ENCODE measurements around the gene RBSN.

The RBSN gene

DNA sequence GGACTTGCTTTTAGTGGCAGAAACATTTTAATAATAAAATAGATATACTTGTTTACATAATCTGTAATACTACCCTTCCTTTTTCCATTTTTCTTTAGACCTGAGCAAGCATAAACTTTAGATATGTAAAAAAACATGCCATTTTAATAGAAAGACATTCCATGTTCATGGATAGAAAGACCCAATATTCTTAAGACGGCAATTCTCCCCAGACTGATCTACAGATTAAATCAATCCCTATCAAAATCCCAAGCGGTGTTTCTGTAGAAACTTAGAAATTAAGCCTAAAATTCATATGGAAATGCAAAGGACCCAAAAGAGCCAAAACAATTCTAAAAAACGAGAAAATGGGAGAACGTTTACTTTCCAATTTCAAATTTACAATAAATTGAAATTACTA, 45.4 kb downstream of the RBSN start:
- peaks cover 65% of the 10 kb centered on the region for H3K36me3 ChIP-seq (ENCODE audit: insufficient read depth, low read length)

DNA sequence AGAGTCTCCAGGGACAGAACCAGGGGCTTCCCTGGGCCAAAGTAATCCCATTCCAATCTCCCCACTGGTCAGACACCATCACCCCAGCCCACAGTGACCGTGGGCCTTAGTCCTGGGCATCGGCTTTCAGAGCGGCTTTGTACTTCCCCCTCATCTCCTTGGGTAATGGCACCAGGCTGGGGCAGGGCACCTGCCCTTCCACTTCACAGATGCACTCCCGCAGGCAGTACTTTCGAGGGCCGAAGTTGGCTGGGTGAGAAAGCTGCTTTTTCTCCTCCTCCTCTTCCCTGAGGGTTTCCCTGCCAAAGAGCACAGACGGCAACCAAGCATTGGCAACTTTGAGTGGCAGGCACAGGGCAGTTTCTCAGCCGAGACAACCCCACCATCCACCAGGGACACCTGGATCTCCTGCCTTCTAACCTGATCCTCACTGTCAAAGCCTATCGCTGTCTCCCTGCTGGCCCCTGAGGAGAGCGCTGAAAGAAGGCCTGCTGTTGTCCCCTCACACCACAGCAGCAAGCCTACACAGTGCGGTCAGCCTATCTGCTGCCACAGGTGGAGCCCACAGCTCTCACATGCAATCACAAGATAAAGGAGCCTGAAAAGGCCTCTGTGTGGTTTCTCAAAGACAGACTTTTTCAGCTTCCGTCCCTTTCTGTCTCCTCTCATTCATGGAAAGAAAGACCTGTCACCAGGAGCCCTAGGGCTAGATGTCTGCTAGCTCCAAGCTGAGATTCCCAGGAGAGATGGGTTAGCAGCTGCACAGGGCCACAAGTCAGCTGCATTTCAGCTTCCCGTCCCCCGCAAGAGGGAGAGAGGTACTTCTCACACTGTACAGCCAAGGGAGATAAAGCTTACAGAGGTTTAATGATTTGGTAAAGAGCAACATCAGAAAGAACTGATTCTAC, 46.4 kb downstream of the RBSN start:
- Histone ChIP-seq H3K9me3 (replicated peaks; ENCODE audit: low read length) (no peaks in the 10 kb centered on the region), H3K27me3 (ENCODE audit: control insufficient read depth, insufficient read depth, low read length) (no peaks in the 10 kb centered on the region), H3K4me2 (ENCODE audit: low read length) (no peak overlapping the region), H3K4me3 (ENCODE audit: low read length) (no peak overlapping the region), H3K4me1 (ENCODE audit: control insufficient read depth, insufficient read depth, low read length) (peaks cover 7% of the 10 kb centered on the region), H3K36me3 (ENCODE audit: insufficient read depth, low read length) (peaks cover 67% of the 10 kb centered on the region), H3K9ac (ENCODE audit: low read depth, low read length) (no peak overlapping the region)

More for the DNA sequence above, 45.4 kb downstream of the RBSN start:
- Histone ChIP-seq H3K9ac (ENCODE audit: low read depth, low read length) (no peak overlapping the region), H3K4me1 (ENCODE audit: control insufficient read depth, insufficient read depth, low read length) (peaks cover 7% of the 10 kb centered on the region), H3K4me2 (ENCODE audit: low read length) (no peak overlapping the region), H3K27me3 (ENCODE audit: control insufficient read depth, insufficient read depth, low read length) (no peaks in the 10 kb centered on the region), H3K4me3 (ENCODE audit: low read length) (no peak overlapping the region), H3K9me3 (replicated peaks; ENCODE audit: low read length) (no peaks in the 10 kb centered on the region)

DNA sequence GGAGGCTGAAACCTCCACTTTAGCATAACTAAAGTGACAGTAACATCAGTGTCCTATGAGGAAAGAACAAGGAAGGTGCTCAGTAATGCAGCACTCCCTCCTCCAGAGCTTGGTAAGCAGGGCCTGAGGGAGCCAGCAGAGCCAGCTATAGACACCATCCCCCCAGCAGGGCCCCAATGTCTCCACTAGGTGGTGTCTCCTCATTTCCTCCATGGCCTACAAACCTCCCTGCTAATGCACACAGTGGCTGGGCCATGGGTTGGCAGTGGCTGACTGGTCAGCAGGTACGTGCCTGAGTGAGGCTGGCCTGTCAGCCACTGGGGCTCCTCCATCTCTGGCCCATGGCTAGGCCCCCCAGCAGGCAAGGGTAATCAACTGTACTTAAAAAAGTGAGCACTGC, 47.4 kb downstream of the RBSN start:
- Histone ChIP-seq H3K27me3 (ENCODE audit: control insufficient read depth, insufficient read depth, low read length) (no peaks in the 10 kb centered on the region), H3K4me2 (ENCODE audit: low read length) (no peak overlapping the region), H3K36me3 (ENCODE audit: insufficient read depth, low read length) (peaks cover 68% of the 10 kb centered on the region), H3K9me3 (replicated peaks; ENCODE audit: low read length) (no peaks in the 10 kb centered on the region), H3K4me1 (ENCODE audit: control insufficient read depth, insufficient read depth, low read length) (peaks cover 7% of the 10 kb centered on the region), H3K4me3 (ENCODE audit: low read length) (no peak overlapping the region), H3K9ac (ENCODE audit: low read depth, low read length) (no peak overlapping the region)

DNA sequence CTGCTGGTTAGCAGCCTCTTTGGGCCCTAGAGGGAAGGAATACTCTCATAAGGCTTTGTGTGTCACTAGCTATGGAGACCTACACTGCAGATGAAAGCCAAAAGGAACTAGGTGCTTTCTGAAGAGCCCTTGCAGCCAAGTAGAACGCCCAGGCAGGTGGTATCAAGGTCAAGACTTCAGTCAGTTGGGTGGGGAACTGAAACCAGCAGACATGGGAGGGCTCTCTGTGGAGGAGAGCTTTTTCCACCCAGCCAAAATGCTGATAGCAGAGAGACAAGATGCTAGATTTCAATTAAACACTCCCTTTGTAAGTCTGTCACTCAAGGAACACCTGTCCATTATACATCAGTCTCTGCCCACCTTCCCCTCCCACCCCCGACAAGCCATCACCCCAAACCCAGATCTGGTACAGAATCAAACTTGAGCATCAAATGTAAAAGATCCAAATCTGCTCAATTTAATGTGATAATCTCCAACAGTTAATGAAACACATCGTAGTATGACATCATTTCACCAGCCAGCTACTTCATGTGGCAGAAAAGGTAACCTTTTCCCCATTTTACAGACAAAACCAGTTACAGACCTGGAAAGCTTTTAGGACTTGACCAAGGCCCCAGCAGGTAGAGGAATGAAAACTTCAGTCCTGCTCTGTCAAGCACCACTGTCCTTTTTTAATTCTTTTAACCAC, 48.4 kb downstream of the RBSN start:
- no peaks in the 10 kb centered on the region for H3K27me3 ChIP-seq (ENCODE audit: control insufficient read depth, insufficient read depth, low read length)
- no peak overlapping the region for H3K4me2 ChIP-seq (ENCODE audit: low read length)
- peaks cover 7% of the 10 kb centered on the region for H3K4me1 ChIP-seq (ENCODE audit: control insufficient read depth, insufficient read depth, low read length)
- H3K9me3 ChIP-seq (replicated peaks; ENCODE audit: low read length) = no peaks in the 10 kb centered on the region
- H3K9ac ChIP-seq (ENCODE audit: low read depth, low read length) = no peak overlapping the region
- H3K4me3 ChIP-seq (ENCODE audit: low read length) = no peak overlapping the region
- peaks cover 73% of the 10 kb centered on the region for H3K36me3 ChIP-seq (ENCODE audit: insufficient read depth, low read length)

DNA sequence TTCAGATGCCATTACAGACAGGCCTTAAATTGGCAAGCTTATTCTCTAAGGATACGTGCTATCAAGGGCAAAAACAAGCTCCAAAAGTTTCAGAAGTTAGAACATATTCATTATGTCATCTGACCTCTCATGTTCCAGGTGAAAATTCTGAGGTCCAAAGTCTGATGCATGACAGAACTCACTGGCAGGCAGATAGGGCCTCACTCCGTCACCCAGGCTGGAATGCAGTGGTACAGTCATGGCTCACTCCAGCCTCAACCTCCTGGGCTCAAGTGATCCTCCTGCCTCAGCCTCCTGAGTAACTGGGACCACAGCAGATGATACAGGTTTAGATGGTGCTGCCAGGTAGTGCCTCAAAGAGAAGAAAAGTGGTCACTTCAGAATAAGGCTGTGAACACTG, 49.4 kb downstream of the RBSN start:
- Histone ChIP-seq H3K36me3 (ENCODE audit: insufficient read depth, low read length) (peaks cover 81% of the 10 kb centered on the region), H3K9me3 (replicated peaks; ENCODE audit: low read length) (no peaks in the 10 kb centered on the region), H3K4me3 (ENCODE audit: low read length) (no peak overlapping the region), H3K27me3 (ENCODE audit: control insufficient read depth, insufficient read depth, low read length) (no peaks in the 10 kb centered on the region), H3K4me1 (ENCODE audit: control insufficient read depth, insufficient read depth, low read length) (no peaks in the 10 kb centered on the region), H3K4me2 (ENCODE audit: low read length) (no peak overlapping the region), H3K9ac (ENCODE audit: low read depth, low read length) (no peak overlapping the region)

DNA sequence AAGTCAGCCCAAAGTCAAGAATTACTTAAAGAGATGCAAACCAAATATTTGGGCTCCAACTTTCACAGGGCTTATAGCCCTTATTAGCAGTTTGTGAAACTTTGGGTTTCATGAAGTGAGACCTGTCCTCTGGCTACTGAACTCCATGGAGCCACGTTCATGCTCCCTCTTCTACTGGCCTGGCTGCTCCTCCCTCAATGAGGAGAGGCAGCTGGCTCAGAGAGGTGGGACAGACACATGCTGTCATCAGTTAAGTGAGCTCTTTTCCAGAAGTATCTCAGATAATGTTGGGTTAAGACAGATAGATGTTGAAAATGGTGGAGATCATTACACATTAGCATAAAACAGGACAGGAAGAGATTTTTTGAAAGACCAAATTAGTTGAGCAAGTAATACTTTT, 53.3 kb downstream of the RBSN start:
- H3K36me3 ChIP-seq (ENCODE audit: insufficient read depth, low read length) = peaks cover 87% of the 10 kb centered on the region

DNA sequence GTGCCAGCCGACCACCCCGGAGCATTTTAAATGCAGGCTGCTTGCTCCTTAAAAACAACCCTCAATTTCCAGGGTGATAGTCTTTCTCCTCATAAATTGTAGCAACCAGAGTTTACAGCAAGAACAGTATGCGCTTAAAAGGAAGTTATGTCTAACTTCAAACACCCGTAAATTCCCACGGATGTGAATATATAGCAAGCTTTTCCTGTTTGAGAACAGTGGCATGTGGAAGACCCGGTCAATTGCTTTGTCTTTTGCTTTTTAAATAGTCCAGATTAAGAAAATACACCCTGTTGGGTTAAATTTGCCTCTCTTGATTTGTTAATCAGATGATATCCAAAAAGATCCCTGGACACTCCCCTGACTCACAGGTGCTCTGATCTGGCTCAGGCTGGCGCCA, 54.6 kb downstream of the RBSN start:
- H3K4me3 ChIP-seq (ENCODE audit: low read length) = no peak overlapping the region
- peaks cover 83% of the 10 kb centered on the region for H3K36me3 ChIP-seq (ENCODE audit: insufficient read depth, low read length)
- H3K4me2 ChIP-seq (ENCODE audit: low read length) = no peak overlapping the region
- no peaks in the 10 kb centered on the region for H3K27me3 ChIP-seq (ENCODE audit: control insufficient read depth, insufficient read depth, low read length)
- H3K4me1 ChIP-seq (ENCODE audit: control insufficient read depth, insufficient read depth, low read length) = no peaks in the 10 kb centered on the region
- no peaks in the 10 kb centered on the region for H3K9me3 ChIP-seq (replicated peaks; ENCODE audit: low read length)
- H3K9ac ChIP-seq (ENCODE audit: low read depth, low read length) = no peak overlapping the region

More for the DNA sequence above, 53.3 kb downstream of the RBSN start:
- no peaks in the 10 kb centered on the region for H3K9me3 ChIP-seq (replicated peaks; ENCODE audit: low read length)
- H3K9ac ChIP-seq (ENCODE audit: low read depth, low read length) = no peak overlapping the region
- no peaks in the 10 kb centered on the region for H3K4me1 ChIP-seq (ENCODE audit: control insufficient read depth, insufficient read depth, low read length)
- H3K4me3 ChIP-seq (ENCODE audit: low read length) = no peak overlapping the region
- no peaks in the 10 kb centered on the region for H3K27me3 ChIP-seq (ENCODE audit: control insufficient read depth, insufficient read depth, low read length)
- no peak overlapping the region for H3K4me2 ChIP-seq (ENCODE audit: low read length)

DNA sequence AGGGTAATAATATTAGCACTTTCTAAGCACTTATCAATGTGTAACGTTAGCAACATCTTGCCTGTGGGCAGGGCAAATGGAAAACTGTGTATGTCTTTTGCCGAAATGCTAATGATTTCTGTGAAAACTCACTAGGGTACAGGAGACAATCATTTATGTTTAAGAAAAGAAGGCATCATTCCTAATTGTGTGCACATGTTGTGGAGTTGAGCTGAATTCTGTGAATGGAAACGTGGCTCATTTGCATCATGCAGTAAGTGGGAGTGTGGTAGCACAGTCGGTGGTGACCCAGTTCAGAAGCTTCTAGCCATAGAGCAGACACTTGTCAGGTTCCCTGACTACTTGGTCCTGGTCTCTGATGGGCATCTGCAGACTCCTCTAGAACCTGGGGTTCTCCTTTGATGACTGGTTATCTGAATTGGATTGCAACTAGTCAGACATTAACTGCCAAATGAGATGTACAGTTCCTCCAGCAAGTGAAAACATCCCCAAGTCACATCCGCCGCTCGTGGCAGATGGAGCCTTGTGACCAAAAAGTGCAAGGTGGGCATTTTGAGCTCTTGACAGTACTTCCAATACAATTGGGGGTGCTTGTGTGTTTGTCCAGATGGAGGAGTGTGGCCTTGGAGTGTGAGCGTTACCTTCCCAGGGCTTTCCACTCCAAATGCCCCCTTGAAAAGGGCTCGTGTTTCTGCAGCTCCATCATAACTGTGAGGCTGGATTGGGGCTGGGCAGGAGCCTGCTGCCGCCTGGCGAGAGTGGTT, 55.4 kb downstream of the RBSN start:
- no peaks in the 10 kb centered on the region for H3K27me3 ChIP-seq (ENCODE audit: control insufficient read depth, insufficient read depth, low read length)
- no peak overlapping the region for H3K4me3 ChIP-seq (ENCODE audit: low read length)
- H3K4me2 ChIP-seq (ENCODE audit: low read length) = no peak overlapping the region
- H3K9ac ChIP-seq (ENCODE audit: low read depth, low read length) = no peak overlapping the region
- peaks cover 82% of the 10 kb centered on the region for H3K36me3 ChIP-seq (ENCODE audit: insufficient read depth, low read length)
- no peaks in the 10 kb centered on the region for H3K9me3 ChIP-seq (replicated peaks; ENCODE audit: low read length)
- H3K4me1 ChIP-seq (ENCODE audit: control insufficient read depth, insufficient read depth, low read length) = no peaks in the 10 kb centered on the region

DNA sequence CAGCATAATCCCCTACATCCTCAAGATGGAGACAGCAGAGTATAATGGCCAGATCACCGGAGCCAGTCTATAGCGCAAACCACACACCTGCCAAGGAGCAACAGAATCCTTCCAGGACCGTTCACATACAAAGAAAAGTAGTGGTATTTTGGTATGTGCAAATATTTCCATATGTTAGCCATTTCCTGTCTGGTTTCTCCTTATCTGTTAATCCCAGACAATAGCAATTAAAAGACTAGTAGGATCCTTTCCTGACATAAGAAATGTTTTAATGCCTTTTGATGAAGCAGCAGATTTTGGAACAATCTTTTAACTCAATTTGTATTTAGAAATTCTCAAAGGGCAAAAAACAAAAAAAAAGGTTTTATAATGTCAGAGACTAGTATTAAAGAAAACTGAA, 56.0 kb downstream of the RBSN start:
- H3K4me2 ChIP-seq (ENCODE audit: low read length) = no peak overlapping the region
- H3K4me1 ChIP-seq (ENCODE audit: control insufficient read depth, insufficient read depth, low read length) = no peaks in the 10 kb centered on the region
- H3K36me3 ChIP-seq (ENCODE audit: insufficient read depth, low read length) = peaks cover 82% of the 10 kb centered on the region
- H3K9me3 ChIP-seq (replicated peaks; ENCODE audit: low read length) = no peaks in the 10 kb centered on the region
- no peaks in the 10 kb centered on the region for H3K27me3 ChIP-seq (ENCODE audit: control insufficient read depth, insufficient read depth, low read length)
- H3K4me3 ChIP-seq (ENCODE audit: low read length) = no peak overlapping the region
- no peak overlapping the region for H3K9ac ChIP-seq (ENCODE audit: low read depth, low read length)

DNA sequence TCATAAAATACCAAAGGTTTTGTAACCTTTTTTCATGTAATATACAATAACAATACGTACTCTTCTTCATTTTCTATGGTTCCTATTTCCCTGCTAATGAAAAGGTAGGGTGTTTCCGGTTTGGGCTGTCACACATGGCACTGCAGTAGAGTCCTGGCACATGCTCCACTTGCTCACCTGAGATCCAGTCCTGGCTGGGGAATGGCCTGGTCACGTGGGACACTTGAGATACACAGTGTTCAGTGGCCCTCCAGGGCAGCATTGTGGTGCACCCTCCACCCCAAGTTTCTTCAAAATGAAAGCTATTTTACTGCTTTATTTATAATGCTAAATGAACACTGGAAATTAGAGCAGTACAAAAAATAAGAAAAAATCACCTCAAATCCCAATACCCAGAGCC, 57.0 kb downstream of the RBSN start:
- Histone ChIP-seq H3K4me1 (ENCODE audit: control insufficient read depth, insufficient read depth, low read length) (no peaks in the 10 kb centered on the region), H3K4me3 (ENCODE audit: low read length) (no peak overlapping the region), H3K9me3 (replicated peaks; ENCODE audit: low read length) (no peaks in the 10 kb centered on the region), H3K9ac (ENCODE audit: low read depth, low read length) (no peak overlapping the region), H3K27me3 (ENCODE audit: control insufficient read depth, insufficient read depth, low read length) (no peaks in the 10 kb centered on the region), H3K36me3 (ENCODE audit: insufficient read depth, low read length) (peaks cover 77% of the 10 kb centered on the region), H3K4me2 (ENCODE audit: low read length) (no peak overlapping the region)

DNA sequence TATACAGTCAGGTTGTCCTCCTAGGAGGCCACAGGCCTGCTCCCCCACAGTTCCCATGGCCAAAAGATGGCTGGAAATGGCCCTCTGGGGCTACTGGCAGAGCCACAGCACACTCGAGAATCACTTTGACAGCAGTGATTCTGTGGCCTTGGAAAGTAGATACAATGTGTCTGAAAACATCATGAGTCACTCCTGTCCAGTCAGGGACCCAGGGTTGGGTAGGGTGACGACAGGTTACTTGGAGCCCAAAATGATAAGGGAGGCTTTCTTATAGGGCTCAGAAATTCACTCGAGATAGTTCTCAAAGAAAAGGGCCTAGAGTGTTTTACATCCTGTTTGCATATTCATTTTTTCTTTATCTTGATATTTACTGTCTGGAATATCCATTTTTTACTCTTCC, 58.1 kb downstream of the RBSN start:
- Histone ChIP-seq H3K36me3 (ENCODE audit: insufficient read depth, low read length) (peaks cover 66% of the 10 kb centered on the region), H3K4me3 (ENCODE audit: low read length) (no peak overlapping the region), H3K9ac (ENCODE audit: low read depth, low read length) (no peak overlapping the region), H3K4me2 (ENCODE audit: low read length) (no peak overlapping the region), H3K4me1 (ENCODE audit: control insufficient read depth, insufficient read depth, low read length) (no peaks in the 10 kb centered on the region), H3K9me3 (replicated peaks; ENCODE audit: low read length) (no peaks in the 10 kb centered on the region), H3K27me3 (ENCODE audit: control insufficient read depth, insufficient read depth, low read length) (no peaks in the 10 kb centered on the region)

Data from skeletal muscle satellite cell (primary cell).